H1 (cell line): ENCODE measurements around the gene AADACL2. TPM values are rescaled to one million over a fixed set of nuclear protein-coding genes. Genes with fewer than 3 reads are reported as not detected.

Source experiments
- CTCF ChIA-PET: fragments of 300-600 bp; sonication (Branson Sonifier 250); formaldehyde crosslinking; loops from one replicate; lab custom pipeline; 2021; ENCODE audit not compliant: partially characterized antibody; lab: Charles Lee
- POLR2A ChIA-PET: fragments of 300-600 bp; sonication (Branson Sonifier 250); formaldehyde crosslinking; loops from one replicate; lab custom pipeline; 2021; ENCODE audit warnings: inconsistent platforms; ENCODE audit not compliant: partially characterized antibody; lab: Charles Lee
- DNase-seq, 2 experiments: peaks; one replicate each; pipeline versions ENCODE4 v3.0.0 to v3.0.0-alpha.2; 2010 to 2022; ENCODE audit warnings: low spot score in 2 of 2, low read depth in 1 of 2, mixed read lengths in 1 of 2
- FAIRE-seq: peaks from 2 replicates; lab custom pipeline; 2011; peaks lifted over from hg19 to GRCh38; lab: Jason Lieb, UNC
- H2AFZ ChIP-seq: 2 replicates; pipeline ENCODE4 v1.8.1; 2012; ENCODE audit warnings: low read length, inconsistent platforms
- H2AK5ac ChIP-seq: 2 replicates; pipeline ENCODE4 v1.6.1; 2013; ENCODE audit warnings: low read depth, low read length
- H2BK120ac ChIP-seq: replicated peaks from 2 replicates; pipeline ENCODE3; 2013; ENCODE audit warnings: low read depth, low read length, inconsistent platforms
- H2BK12ac ChIP-seq: 2 replicates; pipeline ENCODE4 v1.6.1; 2013; ENCODE audit warnings: low read depth, low read length
- H2BK15ac ChIP-seq: 2 replicates; pipeline ENCODE4 v1.6.1; 2013; ENCODE audit warnings: low read length
- H2BK20ac ChIP-seq: 2 replicates; pipeline ENCODE4 v1.6.1; 2013; ENCODE audit warnings: low read length
- H2BK5ac ChIP-seq: 2 replicates; pipeline ENCODE4 v1.6.1; 2013; ENCODE audit warnings: low read depth, low read length
- H3K14ac ChIP-seq: 2 replicates; pipeline ENCODE4 v1.6.1; 2013; ENCODE audit warnings: inconsistent platforms; ENCODE audit not compliant: insufficient read length
- H3K18ac ChIP-seq: 2 replicates; pipeline ENCODE4 v1.6.1; 2013; ENCODE audit warnings: low read length; ENCODE audit errors: extremely low read depth
- H3K23ac ChIP-seq: 2 replicates; pipeline ENCODE4 v1.6.1; 2013; ENCODE audit warnings: inconsistent platforms; ENCODE audit not compliant: insufficient read length
- H3K23me2 ChIP-seq: 2 replicates; pipeline ENCODE4 v1.6.1; 2013; ENCODE audit warnings: low read depth, low read length
- H3K27ac ChIP-seq: 2 replicates; pipeline ENCODE4 v1.6.1; 2011; ENCODE audit warnings: low read depth, low read length, inconsistent platforms
- H3K27me3 ChIP-seq, 4 experiments: replicated peaks in 1 of 4; 1 replicate in 1 of 4; 2 replicates in 3 of 4; pipeline versions ENCODE4 v1.6.1 to v1.8.1; 2011 to 2013; ENCODE audit warnings: low read length in 3 of 4, mild to moderate bottlenecking in 3 of 4, inconsistent platforms in 2 of 4, mixed read lengths in 2 of 4, moderate library complexity in 1 of 4; ENCODE audit not compliant: control insufficient read depth in 3 of 4, insufficient read depth in 3 of 4; ENCODE audit errors: extremely low read depth in 1 of 4
- H3K36me3 ChIP-seq, 4 experiments: 2 replicates each; pipeline versions ENCODE4 v1.6.1 to v1.8.1; 2011 to 2013; ENCODE audit warnings: mild to moderate bottlenecking in 4 of 4, low read length in 3 of 4, moderate library complexity in 2 of 4, control low read depth in 1 of 4, inconsistent platforms in 1 of 4; ENCODE audit not compliant: insufficient read depth in 4 of 4, control insufficient read depth in 2 of 4
- H3K4ac ChIP-seq: replicated peaks from 2 replicates; pipeline ENCODE3; 2013; ENCODE audit warnings: low read length, low read depth, mixed read lengths, inconsistent platforms; ENCODE audit not compliant: insufficient read length
- H3K4me1 ChIP-seq, 4 experiments: replicated peaks in 1 of 4; 1 replicate in 1 of 4; 2 replicates in 3 of 4; pipeline versions ENCODE4 v1.6.1 to v1.8.1; 2011 to 2013; ENCODE audit warnings: low read length in 3 of 4, inconsistent platforms in 2 of 4, mixed read lengths in 1 of 4; ENCODE audit not compliant: insufficient read depth in 4 of 4, control insufficient read depth in 3 of 4
- H3K4me2 ChIP-seq, 2 experiments: 2 replicates each; pipeline versions ENCODE4 v1.6.1 to v1.8.1; 2011 to 2013; ENCODE audit warnings: low read depth in 2 of 2, low read length in 2 of 2, control low read depth in 1 of 2, inconsistent platforms in 1 of 2, mild to moderate bottlenecking in 1 of 2; ENCODE audit not compliant: insufficient read depth in 1 of 2
- H3K4me3 ChIP-seq, 4 experiments: fragments of 200-600, 300-600 bp in 1 of 4; sonication (generic), shearing (Covaris generic), sonication (Bioruptor Twin) in 1 of 4; 2 replicates each; pipeline versions ENCODE4 v1.5.1 to v1.8.1; 2011 to 2016; ENCODE audit warnings: low read length in 4 of 4, low read depth in 3 of 4, control low read depth in 2 of 4, inconsistent platforms in 2 of 4, mild to moderate bottlenecking in 2 of 4, mixed read lengths in 1 of 4, moderate library complexity in 1 of 4; ENCODE audit not compliant: insufficient read depth in 2 of 4; ENCODE audit errors: extremely low read depth in 1 of 4
- H3K56ac ChIP-seq: replicated peaks from 2 replicates; pipeline ENCODE3; 2013; ENCODE audit warnings: low read depth, mild to moderate bottlenecking, mixed read lengths, low read length, inconsistent platforms; ENCODE audit not compliant: insufficient read length
- H3K79me1 ChIP-seq: 2 replicates; pipeline ENCODE4 v1.6.1; 2013; ENCODE audit warnings: low read depth, low read length, control low read depth
- H3K79me2 ChIP-seq, 2 experiments: 2 replicates each; pipeline versions ENCODE4 v1.6.1 to v1.8.1; 2012 to 2013; ENCODE audit warnings: low read length in 2 of 2, mild to moderate bottlenecking in 2 of 2, inconsistent platforms in 1 of 2; ENCODE audit not compliant: insufficient read depth in 2 of 2, control insufficient read depth in 1 of 2
- H3K9ac ChIP-seq, 4 experiments: replicated peaks in 1 of 4; 1 replicate in 1 of 4; 2 replicates in 3 of 4; pipeline versions ENCODE4 v1.6.1 to v1.8.1; 2011 to 2013; ENCODE audit warnings: low read depth in 3 of 4, low read length in 3 of 4, control low read depth in 2 of 4, mild to moderate bottlenecking in 2 of 4, moderate library complexity in 2 of 4, inconsistent platforms in 1 of 4; ENCODE audit errors: extremely low read depth in 1 of 4
- H3K9me3 ChIP-seq, 2 experiments: 2 replicates each; pipeline versions ENCODE4 v1.6.1 to v1.8.1; 2012 to 2013; ENCODE audit warnings: mild to moderate bottlenecking in 2 of 2, moderate library complexity in 2 of 2, control low read depth in 1 of 2, inconsistent platforms in 1 of 2, low read depth in 1 of 2, low read length in 1 of 2, mixed read lengths in 1 of 2; ENCODE audit not compliant: insufficient read depth in 2 of 2
- H4K20me1 ChIP-seq, 2 experiments: replicated peaks in 1 of 2; 2 replicates each; pipeline versions ENCODE3 to v1.8.1; 2011 to 2013; ENCODE audit warnings: inconsistent platforms in 2 of 2, low read length in 2 of 2, mild to moderate bottlenecking in 1 of 2; ENCODE audit not compliant: insufficient read depth in 2 of 2, control insufficient read depth in 1 of 2
- H4K5ac ChIP-seq: 2 replicates; pipeline ENCODE4 v1.6.1; 2013; ENCODE audit warnings: low read length, low read depth, mixed read lengths, inconsistent platforms; ENCODE audit not compliant: insufficient read length
- H4K8ac ChIP-seq: 2 replicates; pipeline ENCODE4 v1.8.0; 2013; ENCODE audit warnings: mild to moderate bottlenecking, moderate library complexity, low read length, inconsistent platforms; ENCODE audit not compliant: insufficient read depth; ENCODE audit errors: extremely low read depth
- H4K91ac ChIP-seq: replicated peaks from 2 replicates; pipeline ENCODE3; 2013; ENCODE audit warnings: low read length, mixed read lengths, inconsistent platforms; ENCODE audit not compliant: insufficient read length
- NANOG ChIP-seq: IDR thresholded peaks from 2 replicates; pipeline ENCODE4 v1.6.1; 2011; ENCODE audit warnings: low read length, low read depth, mild to moderate bottlenecking, inconsistent platforms; ENCODE audit not compliant: insufficient read depth, poor library complexity, severe bottlenecking
- RFX5 ChIP-seq: IDR thresholded peaks from 2 replicates; pipeline ENCODE4 v1.6.1; 2011; ENCODE audit warnings: low read depth, low read length, improper control_type of control experiment, borderline replicate concordance
- SP1 ChIP-seq: IDR thresholded peaks from 2 replicates; pipeline ENCODE4 v1.6.1; 2011; ENCODE audit warnings: low read depth, low read length
- WGBS, 2 experiments: shearing (Covaris generic) in 1 of 2; methylation state at CpG; one replicate each; pipeline versions ENCODE4 v1.1.6 to v1.1.7; 2013 to 2015; ENCODE audit warnings: low lambda C conversion rate in 2 of 2, mixed read lengths in 2 of 2, inconsistent platforms in 1 of 2, low coverage in 1 of 2, missing lambda C conversion rate in 1 of 2; ENCODE audit not compliant: insufficient replicate concordance in 2 of 2, insufficient coverage in 1 of 2, insufficient read length in 1 of 2; ENCODE audit errors: extremely low coverage in 1 of 2, missing lambda C conversion rate in 1 of 2; 5-methylcytosine and 5-hydroxymethylcytosine counted together
- polyA plus RNA-seq, 7 experiments: library from polyadenylated mRNA; depleted of rRNA in 3 of 7; stranded (reverse) in 5 of 7; unstranded in 2 of 7; fragments of >200 nt in 5 of 7; fragments of 200-250 nt in 2 of 7; gene quantifications; 1 replicate in 5 of 7; 2 replicates in 1 of 7; 4 replicates in 1 of 7; pipeline versions ENCODE4 v1.2.1 to v1.2.3, GENCODE V29; 2011 to 2013; ENCODE audit warnings: missing spikeins in 2 of 7, mixed read lengths in 2 of 7
- total RNA-seq: library from RNA; stranded (reverse); fragmentation: NEBNext Ultra II Directional; extraction: Animal tissue kit (Norgen Biotek cat#: 25700); gene quantifications from 2 replicates; pipeline ENCODE4 v1.2.1, GENCODE V29; 2021

Gene AADACL2
- total and polyA plus RNA-seq, 2 of the 8 experiments (the other 6 are each of a cell fraction or from before 2014, with no cell fraction given): not detected

DNA sequence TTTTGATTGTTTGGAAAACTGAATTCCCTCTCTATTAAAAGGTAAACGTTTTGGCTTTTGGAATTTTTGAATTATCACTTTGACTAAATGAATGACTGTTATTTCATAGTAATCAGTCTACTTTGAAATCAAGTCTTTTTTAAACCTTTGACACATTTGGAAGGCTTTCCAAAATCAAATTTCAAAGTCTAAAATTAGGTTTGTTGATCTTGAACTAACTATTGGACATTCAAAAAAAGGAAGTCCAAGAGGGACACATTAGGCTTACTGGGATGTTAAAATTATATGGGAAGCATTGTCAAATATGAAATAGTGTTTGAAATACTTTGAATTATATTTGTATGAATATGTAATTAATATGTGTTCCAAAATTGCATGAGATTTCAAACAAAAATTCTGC is 45.2 kb upstream of the AADACL2 start:
- FAIRE-seq: no peak
- no peak overlapping the region for H2AK5ac ChIP-seq
- no peak overlapping the region for H3K18ac ChIP-seq
- no peaks in the 10 kb centered on the region for H3K23me2 ChIP-seq
- no peak overlapping the region for H2BK120ac ChIP-seq
- no peak overlapping the region for H2BK15ac ChIP-seq
- H2BK20ac ChIP-seq: no peak overlapping the region
- WGBS, 2 experiments: 91% methylated on average over 1 of the region's 1 CpG; no CpG with 5 or more reads in 1 of the 2 experiments
- no peaks in the 10 kb centered on the region for H3K79me1 ChIP-seq
- no peak overlapping the region for H4K5ac ChIP-seq
- H3K27me3 ChIP-seq: no peaks in the 10 kb centered on the region; a peak in 1 of 7 replicates
- H3K36me3 ChIP-seq: no peaks in the 10 kb centered on the region
- H3K4ac ChIP-seq: no peak overlapping the region
- no peak overlapping the region for H3K23ac ChIP-seq
- no peak overlapping the region for H3K27ac ChIP-seq
- H4K91ac ChIP-seq: no peak overlapping the region
- H2BK12ac ChIP-seq: no peak overlapping the region
- DNase-seq: no peak
- H3K4me3 ChIP-seq: no peak overlapping the region
- no peak overlapping the region for H2AFZ ChIP-seq
- no peak overlapping the region for H3K4me2 ChIP-seq
- H3K56ac ChIP-seq: no peak overlapping the region
- H3K4me1 ChIP-seq: peaks cover 0 to 4% (median 0%) of the 10 kb centered on the region in 4 experiments; a peak in 1 of 7 replicates
- CTCF ChIA-PET: no interaction called here
- H3K9ac ChIP-seq: no peak overlapping the region
- H3K9me3 ChIP-seq: no peaks in the 10 kb centered on the region
- H4K8ac ChIP-seq: no peak overlapping the region
- H2BK5ac ChIP-seq: no peak overlapping the region
- no peaks in the 10 kb centered on the region for H4K20me1 ChIP-seq
- TF ChIP-seq RFX5 (no peak), SP1 (no peak), NANOG (no peak)
- no peaks in the 10 kb centered on the region for H3K79me2 ChIP-seq
- H3K14ac ChIP-seq: no peak overlapping the region
- POLR2A ChIA-PET: no interaction called here
